HG03342 (cell line): ENCODE results near the gene LIPH.

Experiments
- ATAC-seq: cut with Tn5 transposase; IDR thresholded peaks from one replicate; pipeline ENCODE4 v1.9.1; 2021; ENCODE audit warnings: mild to moderate bottlenecking, moderate library complexity; ENCODE audit not compliant: unreplicated experiment

Gene LIPH

GRCh38 chr3:185549122-185549521 is 3.3 kb downstream of the LIPH start:
- ATAC-seq: no peak

GRCh38 chr3:185540695-185541094 is 11.7 kb downstream of the LIPH start:
- no peak for ATAC-seq

GRCh38 chr3:185539934-185540333 is 12.5 kb downstream of the LIPH start:
- ATAC-seq: no peak

GRCh38 chr3:185537369-185537970 is 14.9 kb downstream of the LIPH start:
- ATAC-seq: peak; percentile 99

GRCh38 chr3:185534511-185534910 is 17.9 kb downstream of the LIPH start:
- no peak for ATAC-seq

GRCh38 chr3:185532901-185533300 is 19.5 kb downstream of the LIPH start:
- no peak for ATAC-seq

GRCh38 chr3:185530856-185531255 is 21.5 kb downstream of the LIPH start:
- no peak for ATAC-seq

GRCh38 chr3:185528532-185528931 is 23.9 kb downstream of the LIPH start:
- no peak for ATAC-seq

- ATAC-seq: no peak
Observed at GRCh38 chr3:185527364-185527763, 25.0 kb downstream of the LIPH start.

- ATAC-seq: no peak
Observed at GRCh38 chr3:185526349-185526951, 25.9 kb downstream of the LIPH start.

GRCh38 chr3:185521349-185522138 is 30.8 kb downstream of the LIPH start:
- ATAC-seq: no peak

GRCh38 chr3:185519021-185519420 is 33.4 kb downstream of the LIPH start:
- ATAC-seq: no peak

GRCh38 chr3:185517387-185518130 is 34.8 kb downstream of the LIPH start:
- ATAC-seq: no peak

- no peak for ATAC-seq
Observed at GRCh38 chr3:185511711-185512110, 40.7 kb downstream of the LIPH start.

GRCh38 chr3:185508335-185508991 is 43.9 kb downstream of the LIPH start:
- ATAC-seq: no peak

- ATAC-seq: no peak
Observed at GRCh38 chr3:185507883-185508282, 44.5 kb downstream of the LIPH start.

- no peak for ATAC-seq
Observed at GRCh38 chr3:185504636-185505035, 47.8 kb downstream of the LIPH start.

GRCh38 chr3:185503521-185503920 is 48.9 kb downstream of the LIPH start:
- ATAC-seq: no peak

- no peak for ATAC-seq
Observed at GRCh38 chr3:185502987-185503386, 49.4 kb downstream of the LIPH start.

GRCh38 chr3:185498503-185499396 is 53.6 kb downstream of the LIPH start, which contains the start of gene TMEM41A:
Gene TMEM41A (minus strand): TSS chr3:185499035. CDS start chr3:185498961, 74 bp downstream.
- peak; percentile 96 for ATAC-seq
